Gastrocnemius medialis (tissue), 4 donors: ENCODE data around the gene AATK.

ENCODE experiments used
- CTCF ChIP-seq, 5 experiments: fragments of 450-650 bp in 3 of 5; fragments of 200-600 bp in 2 of 5; sonication (generic) in 2 of 5; IDR thresholded peaks in 4 of 5; conservative IDR thresholded peaks in 1 of 5; 1 replicate in 4 of 5; 2 replicates in 1 of 5; pipeline ENCODE4 v1.5.1; 2016 to 2019; ENCODE audit warnings: antibody characterized with exemption in 5 of 5, mild to moderate bottlenecking in 3 of 5, moderate library complexity in 3 of 5
- POLR2A ChIP-seq, 2 donors: fragments of 450-650 bp; IDR thresholded peaks; one replicate each; pipeline ENCODE4 v1.6.1; 2017; ENCODE audit warnings: antibody characterized with exemption in 2 of 2, mild to moderate bottlenecking in 2 of 2, moderate library complexity in 2 of 2

GRCh38 chr17:81182596-81182995 is 16.6 kb upstream of the AATK start:
- TF ChIP-seq CTCF (IDR thresholded peaks at IDR 0.05 in 4 of 5, conservative IDR thresholded peaks at IDR 0.05 in 1 of 5): no peak
- TF ChIP-seq POLR2A (IDR thresholded peaks at IDR 0.05): no peak
